Activated T-helper 1 cell treated with anti-CD3 and anti-CD28 coated beads, Interleukin-12 subunit alpha, Interleukin-12 subunit beta, Interleukin-2, Interleukin-4 antibody, amounts not matched to agents 30 ng/mL and 10 ng/mL and 1 ng/mL, durations not matched to agents 14 hours and 24 hours and 36 hours (primary cell): ENCODE data around the gene PDE1C. TPM values are rescaled to one million over a fixed set of nuclear protein-coding genes. Genes with fewer than 3 reads are reported as not detected.

ENCODE experiments used
- DNase-seq: peaks from one replicate; pipeline ENCODE4 v3.0.0; 2021; ENCODE audit warnings: low spot score
- H3K27ac Mint-ChIP-seq: one replicate; pipeline ENCODE4 v1.8.0; 2021; ENCODE audit warnings: mild to moderate bottlenecking, mixed read lengths
- H3K27me3 Mint-ChIP-seq: one replicate; pipeline ENCODE4 v1.8.0; 2022; ENCODE audit warnings: mild to moderate bottlenecking, moderate library complexity, mixed read lengths; ENCODE audit not compliant: insufficient read depth
- H3K36me3 Mint-ChIP-seq: one replicate; pipeline ENCODE4 v1.8.0; 2021; ENCODE audit warnings: low read depth, mixed read lengths
- H3K4me1 Mint-ChIP-seq: one replicate; pipeline ENCODE4 v1.8.0; 2021; ENCODE audit warnings: low read depth, mixed read lengths
- H3K4me3 Mint-ChIP-seq: one replicate; pipeline ENCODE4 v1.8.0; 2021; ENCODE audit warnings: mild to moderate bottlenecking, moderate library complexity, mixed read lengths
- H3K9me3 Mint-ChIP-seq: one replicate; pipeline ENCODE4 v1.8.0; 2021; ENCODE audit warnings: mixed read lengths
- intact Hi-C: fragments of 100-400 bp; cut with micrococcal nuclease; formaldehyde crosslinking; loops from one replicate; pipeline ENCODE4 v1.15.1; 2024
- total RNA-seq: library from RNA; stranded (reverse); gene quantifications from 2 replicates; pipeline ENCODE4 v1.2.3, GENCODE V29; 2022

Gene PDE1C
- total RNA-seq, 1 donor from 2014 or later, result not detected

- no peak for DNase-seq
- Mint-ChIP-seq H3K27me3 (no peaks in the 10 kb centered on the region), H3K4me3 (no peak overlapping the region), H3K36me3 (no peaks in the 10 kb centered on the region), H3K27ac (no peak overlapping the region), H3K4me1 (no peaks in the 10 kb centered on the region), H3K9me3 (no peaks in the 10 kb centered on the region)
- intact Hi-C loops, result no loop called here
These were observed 21.2 kb downstream of the PDE1C start for GRCh38 chr7:32048970-32049491.

GRCh38 chr7:32047801-32048200 is 22.4 kb downstream of the PDE1C start:
- intact Hi-C loops, result no loop called here
- no peaks in the 10 kb centered on the region for H3K27me3 Mint-ChIP-seq
- H3K4me3 Mint-ChIP-seq, result no peak overlapping the region
- H3K27ac Mint-ChIP-seq, result no peak overlapping the region
- DNase-seq, result no peak
- no peaks in the 10 kb centered on the region for H3K36me3 Mint-ChIP-seq
- H3K9me3 Mint-ChIP-seq, result no peaks in the 10 kb centered on the region
- no peaks in the 10 kb centered on the region for H3K4me1 Mint-ChIP-seq

GRCh38 chr7:32047075-32047474 is 23.1 kb downstream of the PDE1C start:
- no peak overlapping the region for H3K4me3 Mint-ChIP-seq
- DNase-seq, result no peak
- no peak overlapping the region for H3K27ac Mint-ChIP-seq
- no peaks in the 10 kb centered on the region for H3K4me1 Mint-ChIP-seq
- H3K27me3 Mint-ChIP-seq, result no peaks in the 10 kb centered on the region
- no peaks in the 10 kb centered on the region for H3K36me3 Mint-ChIP-seq
- H3K9me3 Mint-ChIP-seq, result no peaks in the 10 kb centered on the region
- intact Hi-C loops, result no loop called here

GRCh38 chr7:32045228-32045627 is 25.0 kb downstream of the PDE1C start:
- Mint-ChIP-seq H3K27me3 (no peaks in the 10 kb centered on the region), H3K36me3 (no peaks in the 10 kb centered on the region), H3K27ac (no peak overlapping the region), H3K9me3 (no peaks in the 10 kb centered on the region), H3K4me1 (no peaks in the 10 kb centered on the region), H3K4me3 (no peak overlapping the region)
- intact Hi-C loops, result no loop called here
- no peak for DNase-seq

GRCh38 chr7:32044739-32045138 is 25.5 kb downstream of the PDE1C start:
- Mint-ChIP-seq H3K36me3 (no peaks in the 10 kb centered on the region), H3K4me3 (no peak overlapping the region), H3K4me1 (no peaks in the 10 kb centered on the region), H3K9me3 (no peaks in the 10 kb centered on the region), H3K27ac (no peak overlapping the region), H3K27me3 (no peaks in the 10 kb centered on the region)
- no peak for DNase-seq
- intact Hi-C loops, result no loop called here

- intact Hi-C loops, result no loop called here
- H3K9me3 Mint-ChIP-seq, result no peaks in the 10 kb centered on the region
- H3K4me3 Mint-ChIP-seq, result no peak overlapping the region
- H3K27me3 Mint-ChIP-seq, result no peaks in the 10 kb centered on the region
- no peak for DNase-seq
- no peaks in the 10 kb centered on the region for H3K4me1 Mint-ChIP-seq
- no peak overlapping the region for H3K27ac Mint-ChIP-seq
- H3K36me3 Mint-ChIP-seq, result no peaks in the 10 kb centered on the region
These were observed 26.5 kb downstream of the PDE1C start for GRCh38 chr7:32043688-32044087.

- Mint-ChIP-seq H3K27ac (no peak overlapping the region), H3K4me1 (no peaks in the 10 kb centered on the region), H3K36me3 (no peaks in the 10 kb centered on the region), H3K27me3 (no peaks in the 10 kb centered on the region), H3K4me3 (no peak overlapping the region), H3K9me3 (no peaks in the 10 kb centered on the region)
- DNase-seq, result no peak
- intact Hi-C loops, result no loop called here
These were observed 27.3 kb downstream of the PDE1C start for GRCh38 chr7:32042900-32043299.

- Mint-ChIP-seq H3K4me3 (no peak overlapping the region), H3K27ac (no peak overlapping the region), H3K4me1 (no peaks in the 10 kb centered on the region), H3K27me3 (no peaks in the 10 kb centered on the region), H3K36me3 (no peaks in the 10 kb centered on the region), H3K9me3 (no peaks in the 10 kb centered on the region)
- intact Hi-C loops, result no loop called here
- DNase-seq, result no peak
These were observed 31.0 kb downstream of the PDE1C start for GRCh38 chr7:32039000-32039756.

GRCh38 chr7:32037650-32038198 is 32.5 kb downstream of the PDE1C start:
- Mint-ChIP-seq H3K4me1 (no peaks in the 10 kb centered on the region), H3K36me3 (no peaks in the 10 kb centered on the region), H3K27ac (no peak overlapping the region), H3K9me3 (no peaks in the 10 kb centered on the region), H3K4me3 (no peak overlapping the region), H3K27me3 (no peaks in the 10 kb centered on the region)
- DNase-seq, result no peak
- intact Hi-C loops, result no loop called here

GRCh38 chr7:32036557-32036956 is 33.6 kb downstream of the PDE1C start:
- no peak for DNase-seq
- Mint-ChIP-seq H3K36me3 (no peaks in the 10 kb centered on the region), H3K4me1 (no peaks in the 10 kb centered on the region), H3K27ac (no peak overlapping the region), H3K27me3 (no peaks in the 10 kb centered on the region), H3K9me3 (no peaks in the 10 kb centered on the region), H3K4me3 (no peak overlapping the region)
- intact Hi-C loops, result no loop called here

- no peaks in the 10 kb centered on the region for H3K36me3 Mint-ChIP-seq
- intact Hi-C loops, result no loop called here
- H3K9me3 Mint-ChIP-seq, result no peaks in the 10 kb centered on the region
- H3K27ac Mint-ChIP-seq, result no peak overlapping the region
- H3K4me1 Mint-ChIP-seq, result no peaks in the 10 kb centered on the region
- DNase-seq, result no peak
- no peak overlapping the region for H3K4me3 Mint-ChIP-seq
- no peaks in the 10 kb centered on the region for H3K27me3 Mint-ChIP-seq
These were observed 36.2 kb downstream of the PDE1C start for GRCh38 chr7:32034052-32034451.

GRCh38 chr7:32033006-32033405 is 37.2 kb downstream of the PDE1C start:
- intact Hi-C loops, result no loop called here
- Mint-ChIP-seq H3K4me1 (no peaks in the 10 kb centered on the region), H3K9me3 (no peaks in the 10 kb centered on the region), H3K27me3 (no peaks in the 10 kb centered on the region), H3K4me3 (no peak overlapping the region), H3K36me3 (no peaks in the 10 kb centered on the region), H3K27ac (no peak overlapping the region)
- DNase-seq, result no peak

GRCh38 chr7:32032211-32032610 is 38.0 kb downstream of the PDE1C start:
- Mint-ChIP-seq H3K9me3 (no peaks in the 10 kb centered on the region), H3K27me3 (no peaks in the 10 kb centered on the region), H3K36me3 (no peaks in the 10 kb centered on the region), H3K27ac (no peak overlapping the region), H3K4me3 (no peak overlapping the region), H3K4me1 (no peaks in the 10 kb centered on the region)
- DNase-seq, result no peak
- intact Hi-C loops, result no loop called here
